NT2/D1 (cell line): ENCODE measurements around the gene C5orf47.

Experiments
- YY1 ChIP-seq: IDR thresholded peaks from 2 replicates; pipeline ENCODE4 v1.6.1; 2011; ENCODE audit not compliant: insufficient read length, insufficient read depth
- ZNF274 ChIP-seq: IDR thresholded peaks from 2 replicates; pipeline ENCODE4 v1.6.1; 2011; ENCODE audit warnings: mild to moderate bottlenecking, low read depth, low read length

GRCh38 chr5:173981185-173981761 is 7.7 kb upstream of the C5orf47 start:
- TF ChIP-seq YY1 (no peak), ZNF274 (no peak)
